GM19193 (cell line): ENCODE measurements around the gene TYMP.

Experiments
- POLR2A ChIP-seq: IDR thresholded peaks from 4 replicates; pipeline ENCODE4 v1.6.1; 2011; ENCODE audit not compliant: insufficient read depth, insufficient read length; ENCODE audit errors: extremely low read depth

The TYMP gene

DNA sequence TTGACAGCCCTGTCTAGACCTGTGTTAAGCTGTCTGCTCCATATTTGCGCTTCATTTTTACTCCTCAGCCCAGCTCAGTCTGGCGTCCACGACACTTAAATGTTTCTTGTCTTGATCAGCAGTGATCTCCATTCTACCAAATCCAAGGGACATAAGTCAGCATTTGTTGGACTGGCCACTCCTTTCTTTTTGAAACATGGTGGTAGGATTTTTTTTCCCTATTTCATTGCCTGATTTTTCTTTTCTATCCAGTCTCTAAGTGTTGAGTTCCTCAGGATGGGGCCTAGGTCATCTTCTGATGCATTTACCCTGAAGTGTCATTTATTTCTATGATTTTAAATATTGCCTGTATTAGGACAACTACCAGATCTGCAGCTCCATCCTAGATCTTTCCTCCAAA, 20.9 kb downstream of the TYMP start:
- no peak for TF ChIP-seq POLR2A

DNA sequence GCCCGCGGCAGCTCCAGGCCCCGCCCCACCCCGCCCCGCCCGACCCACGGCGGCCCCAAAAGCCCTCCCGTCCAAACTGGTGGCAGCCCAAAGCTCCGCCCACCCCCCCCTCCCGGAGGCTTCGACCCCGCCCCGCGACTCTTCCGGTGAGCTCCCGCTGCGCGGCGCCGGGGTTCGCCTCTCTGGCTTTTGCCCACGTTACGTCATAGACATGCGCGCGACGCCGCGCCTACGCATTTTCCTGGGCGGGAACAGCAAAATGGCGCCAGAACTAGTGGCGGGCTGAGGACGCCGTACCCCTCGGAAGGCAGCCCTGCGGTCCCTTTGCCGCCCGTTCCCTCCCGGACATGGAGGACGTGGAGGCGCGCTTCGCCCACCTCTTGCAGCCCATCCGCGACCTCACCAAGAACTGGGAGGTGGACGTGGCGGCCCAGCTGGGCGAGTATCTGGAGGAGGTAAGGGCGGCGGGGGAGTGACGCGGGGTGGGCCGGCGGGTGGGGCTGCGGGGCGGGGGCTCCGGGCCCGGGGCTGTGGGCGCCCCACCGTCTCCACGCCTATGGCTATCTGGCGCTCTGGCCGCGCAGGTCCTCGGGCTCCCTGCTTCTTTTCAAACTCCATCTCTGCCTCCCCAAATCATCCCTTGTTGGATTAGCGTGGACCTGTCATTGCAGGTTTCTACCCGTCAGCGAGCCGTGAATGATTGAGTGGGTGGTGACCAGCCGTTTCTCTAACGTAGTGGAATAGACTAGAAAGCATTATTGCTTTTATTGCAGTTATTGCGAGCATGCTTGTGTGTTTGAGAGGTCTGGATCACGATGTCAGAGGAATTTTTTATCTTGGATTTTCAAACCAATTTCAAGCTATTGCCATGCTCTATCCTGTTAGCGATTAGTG, 21.6 kb downstream of the TYMP start, which contains the start of gene NCAPH2:
NCAPH2 (plus strand) TSS at position 234 of the 894 bp plus-strand sequence; CDS start at position 348, 114 bp downstream.
- TF ChIP-seq POLR2A: peak; percentile 88

DNA sequence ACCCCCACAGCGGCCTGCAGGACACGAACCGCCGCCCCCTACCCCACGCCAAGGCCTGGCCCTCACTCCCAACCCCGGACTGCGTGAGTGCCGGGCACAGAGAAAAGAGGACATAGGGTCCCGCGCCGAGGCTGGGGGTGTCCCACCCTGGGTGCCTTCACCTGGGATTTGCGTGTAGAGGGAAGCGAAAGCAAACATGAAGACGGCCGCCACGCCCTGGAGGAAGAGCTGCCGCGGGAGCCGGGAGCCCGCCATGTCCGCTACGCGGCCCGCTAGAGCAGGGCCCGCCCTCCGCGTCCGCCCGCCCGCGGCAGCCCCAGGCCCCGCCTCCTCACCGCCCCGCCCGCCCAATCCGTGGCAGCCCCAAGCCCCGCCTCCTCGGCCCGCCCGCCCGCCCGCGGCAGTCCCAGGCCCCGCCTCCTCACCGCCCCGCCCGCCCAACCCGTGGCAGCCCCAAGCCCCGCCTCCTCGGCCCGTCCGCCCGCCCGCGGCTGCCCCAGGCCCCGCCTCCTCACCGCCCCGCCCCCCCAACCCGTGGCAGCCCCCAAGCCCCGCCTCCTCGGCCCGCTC, 22.3 kb downstream of the TYMP start, which contains the start of gene LMF2:
LMF2 (minus strand) TSS at position 282 of the 570 bp plus-strand sequence; CDS start at position 255, 27 bp downstream.
- peak; percentile 69 for TF ChIP-seq POLR2A

DNA sequence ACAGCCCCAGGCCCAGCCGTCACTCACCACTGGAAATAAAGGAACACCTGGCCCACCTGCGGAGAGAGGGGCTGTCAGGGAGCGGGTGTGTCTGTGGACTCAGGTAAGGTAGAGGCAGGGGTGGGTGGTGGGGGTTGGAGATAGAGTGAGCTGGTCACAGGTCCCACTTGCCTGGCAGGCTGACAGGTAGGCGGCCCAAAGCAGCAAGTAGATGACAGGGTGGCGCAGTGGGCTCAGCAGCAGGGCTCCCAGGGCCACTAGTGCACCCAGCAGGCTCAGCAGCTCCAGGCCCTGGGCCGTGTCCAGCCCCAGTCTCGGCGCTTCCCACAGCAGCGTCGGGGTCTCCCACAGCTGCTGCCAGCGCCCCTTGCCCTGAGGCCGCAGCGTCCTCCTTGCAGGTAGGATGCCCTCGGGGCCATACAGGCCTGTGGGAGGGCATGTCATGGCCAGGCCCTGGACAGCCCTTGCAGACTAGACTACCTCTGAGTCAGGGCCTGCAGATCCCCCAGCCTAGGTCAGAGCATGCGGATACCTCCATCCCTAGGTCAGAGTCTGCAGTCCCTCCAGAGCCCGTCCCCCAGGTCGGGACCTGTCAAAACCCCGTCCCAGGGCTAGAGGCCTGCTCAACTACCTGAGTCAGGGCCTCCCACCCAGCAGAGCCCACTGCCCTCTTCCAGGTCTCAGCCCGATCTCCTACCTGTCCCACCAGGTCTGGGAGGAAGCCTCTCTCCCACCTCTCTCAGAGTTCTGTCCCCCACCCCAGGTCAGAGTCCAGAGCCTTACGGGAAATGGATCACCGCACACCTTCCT, 23.0 kb downstream of the TYMP start:
- no peak for TF ChIP-seq POLR2A

DNA sequence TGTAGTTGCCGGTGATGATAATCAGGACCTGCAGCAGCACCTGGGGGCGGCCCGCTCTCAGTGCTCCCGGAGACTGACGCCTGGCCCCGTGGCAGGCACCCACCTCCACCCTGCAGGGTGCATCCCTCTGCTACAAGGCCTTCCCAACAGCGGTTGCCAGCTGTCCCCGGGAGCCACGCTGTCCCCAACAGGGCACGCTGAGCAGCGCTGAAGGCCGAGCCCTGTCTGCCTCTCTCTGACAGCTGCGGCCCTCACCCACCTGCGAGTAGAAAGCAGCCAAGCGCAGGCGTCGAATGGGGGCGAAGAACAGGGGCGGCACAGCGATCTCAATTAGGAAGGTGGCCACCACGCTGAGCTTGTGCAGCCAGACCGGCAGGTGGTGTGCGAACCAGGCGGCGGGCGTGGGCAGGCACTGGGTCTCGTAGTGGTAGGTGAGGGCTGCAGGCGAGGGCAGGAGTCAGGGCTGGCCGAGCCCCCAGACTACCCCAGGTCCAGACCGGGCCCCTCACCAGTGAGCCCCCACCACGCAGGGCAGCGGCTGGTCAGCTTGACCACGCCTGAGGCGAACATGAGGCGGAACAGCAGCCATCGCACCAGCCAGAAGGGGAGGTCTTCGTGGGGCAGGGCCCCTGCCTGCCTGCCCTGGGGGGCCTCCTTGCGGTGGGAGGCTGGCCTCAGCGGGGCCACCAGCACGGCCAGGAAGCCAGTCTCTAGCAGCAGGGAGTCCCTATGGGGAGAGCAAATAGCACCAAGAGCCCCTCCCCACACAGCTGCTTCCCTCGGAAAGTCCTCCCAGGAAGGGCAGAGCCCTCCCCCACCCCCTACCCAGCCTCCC, 23.8 kb downstream of the TYMP start:
- TF ChIP-seq POLR2A: no peak

DNA sequence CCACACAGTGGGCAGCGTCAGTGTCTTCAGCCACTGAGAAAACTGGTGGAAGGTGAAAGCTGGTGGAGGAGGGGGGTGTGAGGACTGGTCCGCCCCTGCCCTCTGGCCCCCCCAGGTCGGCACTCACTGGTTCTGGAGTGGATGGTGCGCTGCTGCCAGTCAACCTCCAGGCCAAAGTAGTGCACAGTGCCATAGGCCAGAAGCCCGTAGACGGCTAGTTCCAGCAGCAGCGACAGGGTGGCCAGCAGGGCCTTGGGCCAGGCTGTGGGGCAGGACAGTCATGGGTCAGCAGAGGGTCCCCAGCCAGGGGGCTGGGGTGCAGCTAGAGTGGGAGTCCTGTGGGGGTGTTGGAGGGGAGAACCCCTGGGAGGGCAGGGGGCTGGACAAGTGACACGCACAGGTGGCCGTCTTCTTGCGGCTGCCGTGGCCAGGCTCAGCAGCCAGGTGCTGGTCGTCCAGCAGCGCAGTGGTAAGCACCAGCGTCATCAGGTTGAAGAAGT, 24.5 kb downstream of the TYMP start:
- TF ChIP-seq POLR2A: no peak

DNA sequence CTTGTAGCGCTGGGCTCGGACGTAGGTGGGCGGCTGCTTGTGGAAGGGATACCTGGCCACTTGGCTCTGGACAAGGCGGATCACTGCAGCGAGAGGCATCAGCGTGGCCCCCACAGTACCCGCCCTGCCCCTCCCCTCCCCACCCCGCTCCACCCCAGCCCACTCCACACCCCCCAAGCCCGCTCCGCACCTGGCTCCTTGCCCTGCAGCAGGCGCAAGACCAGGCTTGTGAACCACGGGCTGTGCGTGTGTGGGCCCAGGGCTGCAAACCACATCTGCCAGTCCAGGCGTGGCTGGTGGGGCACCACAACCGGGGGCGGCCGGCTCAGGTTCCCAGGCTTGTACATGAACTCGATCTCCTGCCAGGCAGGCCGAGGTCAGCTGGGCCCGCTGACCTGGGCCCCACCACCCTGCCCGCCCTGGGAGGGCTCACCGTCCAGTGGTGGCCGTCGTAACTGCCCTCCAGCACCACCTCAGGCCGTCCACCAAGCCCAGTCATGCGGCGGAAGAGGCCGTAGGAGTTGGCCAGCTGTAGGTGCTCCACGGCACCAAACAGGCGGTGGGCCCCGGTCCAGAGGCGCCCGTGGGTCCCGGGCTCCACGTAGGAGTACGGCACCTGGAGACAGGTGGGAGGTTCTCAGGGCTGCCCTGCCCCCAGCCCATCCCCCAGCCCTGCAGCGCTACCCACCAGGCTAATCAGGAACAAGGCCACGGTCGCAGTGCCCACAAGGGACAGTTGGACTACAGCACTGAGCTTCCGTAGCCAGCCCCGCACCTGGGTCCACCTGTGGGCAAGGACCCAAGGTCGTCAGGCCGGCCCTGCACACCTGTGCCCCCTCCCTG, 25.2 kb downstream of the TYMP start:
- TF ChIP-seq POLR2A: no peak

DNA sequence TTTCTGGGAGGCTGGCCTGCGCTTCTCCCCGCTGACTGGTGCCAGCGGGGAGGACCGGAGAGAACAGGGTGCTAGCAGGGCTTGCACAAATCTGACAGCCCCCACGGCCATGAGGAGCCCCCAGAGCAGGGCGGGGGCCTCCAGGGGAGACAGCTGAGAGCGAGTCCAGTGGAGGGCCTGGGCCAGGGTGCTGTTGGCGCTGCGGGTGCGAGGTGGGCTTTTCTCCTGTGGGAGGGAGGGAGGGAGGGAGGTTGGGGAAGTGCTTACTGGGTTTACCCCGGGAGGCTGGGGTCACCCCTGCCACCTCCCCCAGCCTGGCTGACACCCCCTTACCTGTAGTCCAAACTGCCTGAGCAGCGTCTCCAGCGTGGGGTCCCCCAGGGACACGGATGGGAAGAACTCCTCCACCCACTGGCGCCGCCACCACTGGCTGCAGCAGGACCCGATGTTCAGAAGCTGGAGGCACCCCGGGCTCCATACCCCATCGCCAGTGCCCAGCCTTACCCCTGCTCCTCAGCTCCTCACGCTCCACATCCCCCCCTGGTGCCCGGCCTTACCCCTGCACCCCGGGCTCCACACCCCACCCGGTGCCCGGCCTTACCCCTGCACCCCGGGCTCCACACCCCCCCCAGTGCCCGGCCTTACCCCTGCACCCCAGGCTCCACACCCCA, 26.2 kb downstream of the TYMP start:
- no peak for TF ChIP-seq POLR2A

DNA sequence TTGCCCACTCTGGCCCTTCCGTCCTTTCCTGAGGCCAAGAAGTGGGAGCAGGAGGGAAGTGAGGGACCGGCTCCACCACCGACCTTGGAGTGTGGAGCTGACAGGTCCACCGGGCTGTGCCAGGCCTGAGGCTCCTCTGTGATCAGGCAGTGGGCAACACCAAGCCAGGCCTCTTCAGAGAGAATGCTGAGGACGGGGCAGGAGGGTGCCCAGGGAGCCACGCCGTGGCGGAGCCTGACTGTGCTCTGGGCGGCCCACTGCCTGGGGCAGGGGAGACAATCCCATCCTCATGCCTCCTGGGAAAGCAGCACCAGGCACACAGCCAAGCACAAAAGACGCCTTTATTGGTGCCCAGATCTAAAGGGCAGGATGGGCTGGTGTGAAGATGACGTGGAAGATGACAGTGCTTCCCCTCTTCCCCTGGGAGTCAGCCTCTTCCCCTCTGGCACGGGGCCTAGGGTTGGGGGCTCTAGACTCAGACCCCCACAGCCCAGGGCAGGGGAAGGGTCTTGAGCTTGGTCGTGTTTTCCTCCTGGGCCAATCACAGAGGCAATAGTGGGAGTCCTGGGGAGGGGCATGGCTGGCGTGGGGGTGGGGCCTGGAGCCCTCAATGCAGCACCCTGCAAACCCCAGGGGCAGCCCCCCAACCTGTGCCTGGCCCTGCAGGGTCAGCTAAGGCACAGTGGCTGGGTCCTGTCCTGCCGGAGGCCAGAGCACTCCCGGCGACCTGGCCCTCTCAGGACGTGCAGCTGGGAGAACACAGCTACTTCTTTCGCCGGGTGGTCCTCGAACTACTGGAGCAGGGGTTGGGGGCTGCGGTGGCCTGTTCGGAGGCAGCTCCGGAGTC, 27.0 kb downstream of the TYMP start:
- TF ChIP-seq POLR2A: no peak

DNA sequence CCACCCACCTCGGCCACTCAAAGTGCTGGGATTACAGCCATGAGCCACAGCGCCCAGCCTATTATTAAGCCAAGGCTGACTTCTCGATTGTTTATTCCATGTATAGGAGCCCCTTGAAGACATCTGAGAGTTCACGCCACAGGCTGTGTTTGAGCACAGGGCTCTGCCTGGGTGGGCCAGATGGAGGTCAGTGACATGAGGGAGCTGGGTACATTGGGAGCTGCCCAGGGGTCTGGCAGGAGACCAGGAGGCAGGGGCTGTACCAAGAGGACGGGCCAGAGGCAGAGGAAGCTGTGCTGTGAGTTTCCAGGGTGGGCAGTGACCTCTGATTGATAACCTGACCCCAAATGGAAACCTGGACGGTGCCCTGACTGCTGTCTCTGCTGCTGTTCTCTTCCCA, 27.7 kb downstream of the TYMP start:
- no peak for TF ChIP-seq POLR2A

DNA sequence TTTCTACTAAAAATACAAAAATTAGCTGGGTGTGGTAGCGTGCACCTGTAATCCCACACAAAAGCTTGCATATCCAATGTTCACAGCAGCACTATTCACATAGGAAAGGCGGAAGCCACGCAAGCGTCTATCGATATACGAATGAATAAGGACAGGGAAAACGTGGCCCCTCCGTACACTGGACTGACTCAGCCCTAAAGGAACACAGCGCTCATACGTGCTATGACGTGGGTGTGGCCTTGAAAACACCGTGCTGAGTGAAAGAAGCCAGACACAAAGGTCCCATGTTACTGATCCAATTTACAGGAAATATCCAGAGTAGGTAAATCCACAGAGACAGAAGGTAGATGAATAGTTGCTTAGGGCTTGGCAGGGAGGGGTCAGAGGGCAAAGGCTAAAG, 29.4 kb downstream of the TYMP start:
- no peak for TF ChIP-seq POLR2A

DNA sequence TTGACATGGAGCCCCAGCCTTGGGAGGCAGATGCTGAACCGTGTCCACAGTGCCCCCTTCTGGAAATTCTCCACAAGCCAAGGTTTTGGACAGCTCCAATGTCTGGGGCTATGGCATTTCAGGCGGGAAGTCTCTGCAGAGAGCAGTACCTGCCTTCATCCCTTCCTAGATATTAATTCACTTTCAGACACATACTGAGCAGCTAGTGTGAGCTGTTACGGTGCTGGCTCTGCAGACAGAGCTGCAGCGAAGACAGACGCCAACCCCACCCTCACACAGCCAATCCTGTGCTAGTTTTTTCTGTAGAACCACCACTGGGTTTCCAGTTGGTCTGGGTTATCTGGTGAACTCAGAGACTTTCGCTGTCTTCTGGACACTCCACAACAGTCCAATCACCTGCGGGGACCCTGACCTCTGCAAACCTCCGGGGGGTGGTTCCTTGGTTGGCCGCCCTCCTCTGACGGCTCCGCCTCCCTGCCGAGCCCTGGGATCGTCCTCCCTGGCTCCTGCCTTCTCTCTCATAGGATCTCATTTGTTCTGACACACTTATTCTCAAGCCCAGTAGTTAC, 31.4 kb downstream of the TYMP start:
- no peak for TF ChIP-seq POLR2A
